Measurements from ENCODE around the gene LYPLAL1. TPM values are rescaled to one million over a fixed set of nuclear protein-coding genes. Genes with fewer than 3 reads are reported as not detected.

The LYPLAL1 gene
- total and polyA plus RNA-seq, 2 of the 13 experiments (the other 11 are each of a cell fraction or from before 2014, with no cell fraction given), result 17.0 to 31.6 TPM

DNA sequence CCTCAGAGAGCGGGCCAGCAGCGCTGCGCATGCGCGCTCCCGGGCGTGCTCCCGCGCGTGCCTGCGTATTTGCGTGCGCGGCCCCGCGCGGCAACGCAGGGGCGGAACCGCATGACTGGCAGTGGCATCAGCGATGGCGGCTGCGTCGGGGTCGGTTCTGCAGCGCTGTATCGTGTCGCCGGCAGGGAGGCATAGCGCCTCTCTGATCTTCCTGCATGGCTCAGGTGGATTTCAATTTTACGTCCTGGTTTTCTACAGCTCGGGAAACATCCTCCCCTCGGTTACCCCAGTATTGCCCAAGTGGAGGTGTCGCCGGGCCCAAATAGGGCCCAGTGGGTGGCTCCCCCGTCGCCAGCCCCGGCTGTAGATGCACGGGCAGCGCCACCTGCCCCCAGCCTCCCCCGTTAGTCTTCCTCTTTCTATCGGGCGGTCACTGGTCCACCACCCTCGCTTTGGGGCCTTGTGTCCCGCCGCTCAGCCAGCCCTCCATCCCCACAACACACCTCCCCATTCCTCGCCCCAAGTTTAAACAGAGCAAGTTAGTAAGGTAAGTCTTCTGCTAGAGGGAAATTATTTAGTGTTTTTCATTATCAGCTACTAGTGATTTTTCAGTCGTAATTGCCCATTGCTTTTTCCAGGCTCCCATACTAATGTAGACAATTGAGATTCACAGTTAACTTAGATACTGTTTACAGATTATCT, at the start of gene LYPLAL1 (continued):
- TF ChIP-seq, protein P1, sequence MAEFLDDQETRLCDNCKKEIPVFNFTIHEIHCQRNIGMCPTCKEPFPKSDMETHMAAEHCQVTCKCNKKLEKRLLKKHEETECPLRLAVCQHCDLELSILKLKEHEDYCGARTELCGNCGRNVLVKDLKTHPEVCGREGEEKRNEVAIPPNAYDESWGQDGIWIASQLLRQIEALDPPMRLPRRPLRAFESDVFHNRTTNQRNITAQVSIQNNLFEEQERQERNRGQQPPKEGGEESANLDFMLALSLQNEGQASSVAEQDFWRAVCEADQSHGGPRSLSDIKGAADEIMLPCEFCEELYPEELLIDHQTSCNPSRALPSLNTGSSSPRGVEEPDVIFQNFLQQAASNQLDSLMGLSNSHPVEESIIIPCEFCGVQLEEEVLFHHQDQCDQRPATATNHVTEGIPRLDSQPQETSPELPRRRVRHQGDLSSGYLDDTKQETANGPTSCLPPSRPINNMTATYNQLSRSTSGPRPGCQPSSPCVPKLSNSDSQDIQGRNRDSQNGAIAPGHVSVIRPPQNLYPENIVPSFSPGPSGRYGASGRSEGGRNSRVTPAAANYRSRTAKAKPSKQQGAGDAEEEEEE (CRISPR knock-in tag; IDR thresholded peaks at IDR 0.05; ENCODE audit: borderline replicate concordance), result no peak
- TF ChIP-seq ZFYVE20 (CRISPR knock-in tag; IDR thresholded peaks at IDR 0.05; ENCODE audit: borderline replicate concordance, low read depth) (no peak), ZNF792 (CRISPR knock-in tag; IDR thresholded peaks at IDR 0.05) (peak; percentile 83; the same call in 1 of the 2 replicates), NFYB (CRISPR knock-in tag; IDR thresholded peaks at IDR 0.05) (peak; percentile 30; the same call in 1 of the 2 replicates), PHF21A (CRISPR knock-in tag; IDR thresholded peaks at IDR 0.05) (peak; percentile 67; the same call in 1 of the 2 replicates), ZNF577 (CRISPR knock-in tag; IDR thresholded peaks at IDR 0.05; ENCODE audit: borderline replicate concordance, low read depth) (peak; percentile 57; the same call in 1 of the 2 replicates), TBP (CRISPR knock-in tag; IDR thresholded peaks at IDR 0.05) (0 out of 2 replicates have a peak, but pooled peaks have one; percentile 31), NRL (CRISPR knock-in tag; IDR thresholded peaks at IDR 0.05; ENCODE audit: borderline replicate concordance) (no peak; the same call in 1 of the 2 replicates), ZNF251 (CRISPR knock-in tag; IDR thresholded peaks at IDR 0.05) (no peak), ZNF614 (CRISPR knock-in tag; IDR thresholded peaks at IDR 0.05; ENCODE audit: borderline replicate concordance) (no peak), PCBP1 (IDR thresholded peaks at IDR 0.05; ENCODE audit: borderline replicate concordance, low read depth, low read length) (no peak), SP5 (CRISPR knock-in tag; IDR thresholded peaks at IDR 0.05; ENCODE audit: borderline replicate concordance, low read depth) (peak; percentile 45; the same call in 1 of the 2 replicates), DPF2 (CRISPR knock-in tag; IDR thresholded peaks at IDR 0.05; ENCODE audit: borderline replicate concordance, low read depth) (no peak)
- TF ChIP-seq, protein P2, sequence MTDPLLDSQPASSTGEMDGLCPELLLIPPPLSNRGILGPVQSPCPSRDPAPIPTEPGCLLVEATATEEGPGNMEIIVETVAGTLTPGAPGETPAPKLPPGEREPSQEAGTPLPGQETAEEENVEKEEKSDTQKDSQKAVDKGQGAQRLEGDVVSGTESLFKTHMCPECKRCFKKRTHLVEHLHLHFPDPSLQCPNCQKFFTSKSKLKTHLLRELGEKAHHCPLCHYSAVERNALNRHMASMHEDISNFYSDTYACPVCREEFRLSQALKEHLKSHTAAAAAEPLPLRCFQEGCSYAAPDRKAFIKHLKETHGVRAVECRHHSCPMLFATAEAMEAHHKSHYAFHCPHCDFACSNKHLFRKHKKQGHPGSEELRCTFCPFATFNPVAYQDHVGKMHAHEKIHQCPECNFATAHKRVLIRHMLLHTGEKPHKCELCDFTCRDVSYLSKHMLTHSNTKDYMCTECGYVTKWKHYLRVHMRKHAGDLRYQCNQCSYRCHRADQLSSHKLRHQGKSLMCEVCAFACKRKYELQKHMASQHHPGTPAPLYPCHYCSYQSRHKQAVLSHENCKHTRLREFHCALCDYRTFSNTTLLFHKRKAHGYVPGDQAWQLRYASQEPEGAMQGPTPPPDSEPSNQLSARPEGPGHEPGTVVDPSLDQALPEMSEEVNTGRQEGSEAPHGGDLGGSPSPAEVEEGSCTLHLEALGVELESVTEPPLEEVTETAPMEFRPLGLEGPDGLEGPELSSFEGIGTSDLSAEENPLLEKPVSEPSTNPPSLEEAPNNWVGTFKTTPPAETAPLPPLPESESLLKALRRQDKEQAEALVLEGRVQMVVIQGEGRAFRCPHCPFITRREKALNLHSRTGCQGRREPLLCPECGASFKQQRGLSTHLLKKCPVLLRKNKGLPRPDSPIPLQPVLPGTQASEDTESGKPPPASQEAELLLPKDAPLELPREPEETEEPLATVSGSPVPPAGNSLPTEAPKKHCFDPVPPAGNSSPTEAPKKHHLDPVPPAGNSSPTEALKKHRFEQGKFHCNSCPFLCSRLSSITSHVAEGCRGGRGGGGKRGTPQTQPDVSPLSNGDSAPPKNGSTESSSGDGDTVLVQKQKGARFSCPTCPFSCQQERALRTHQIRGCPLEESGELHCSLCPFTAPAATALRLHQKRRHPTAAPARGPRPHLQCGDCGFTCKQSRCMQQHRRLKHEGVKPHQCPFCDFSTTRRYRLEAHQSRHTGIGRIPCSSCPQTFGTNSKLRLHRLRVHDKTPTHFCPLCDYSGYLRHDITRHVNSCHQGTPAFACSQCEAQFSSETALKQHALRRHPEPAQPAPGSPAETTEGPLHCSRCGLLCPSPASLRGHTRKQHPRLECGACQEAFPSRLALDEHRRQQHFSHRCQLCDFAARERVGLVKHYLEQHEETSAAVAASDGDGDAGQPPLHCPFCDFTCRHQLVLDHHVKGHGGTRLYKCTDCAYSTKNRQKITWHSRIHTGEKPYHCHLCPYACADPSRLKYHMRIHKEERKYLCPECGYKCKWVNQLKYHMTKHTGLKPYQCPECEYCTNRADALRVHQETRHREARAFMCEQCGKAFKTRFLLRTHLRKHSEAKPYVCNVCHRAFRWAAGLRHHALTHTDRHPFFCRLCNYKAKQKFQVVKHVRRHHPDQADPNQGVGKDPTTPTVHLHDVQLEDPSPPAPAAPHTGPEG (CRISPR knock-in tag; IDR thresholded peaks at IDR 0.05), result peak; percentile 69; the same call in 1 of the 2 replicates
- TF ChIP-seq, protein P3, sequence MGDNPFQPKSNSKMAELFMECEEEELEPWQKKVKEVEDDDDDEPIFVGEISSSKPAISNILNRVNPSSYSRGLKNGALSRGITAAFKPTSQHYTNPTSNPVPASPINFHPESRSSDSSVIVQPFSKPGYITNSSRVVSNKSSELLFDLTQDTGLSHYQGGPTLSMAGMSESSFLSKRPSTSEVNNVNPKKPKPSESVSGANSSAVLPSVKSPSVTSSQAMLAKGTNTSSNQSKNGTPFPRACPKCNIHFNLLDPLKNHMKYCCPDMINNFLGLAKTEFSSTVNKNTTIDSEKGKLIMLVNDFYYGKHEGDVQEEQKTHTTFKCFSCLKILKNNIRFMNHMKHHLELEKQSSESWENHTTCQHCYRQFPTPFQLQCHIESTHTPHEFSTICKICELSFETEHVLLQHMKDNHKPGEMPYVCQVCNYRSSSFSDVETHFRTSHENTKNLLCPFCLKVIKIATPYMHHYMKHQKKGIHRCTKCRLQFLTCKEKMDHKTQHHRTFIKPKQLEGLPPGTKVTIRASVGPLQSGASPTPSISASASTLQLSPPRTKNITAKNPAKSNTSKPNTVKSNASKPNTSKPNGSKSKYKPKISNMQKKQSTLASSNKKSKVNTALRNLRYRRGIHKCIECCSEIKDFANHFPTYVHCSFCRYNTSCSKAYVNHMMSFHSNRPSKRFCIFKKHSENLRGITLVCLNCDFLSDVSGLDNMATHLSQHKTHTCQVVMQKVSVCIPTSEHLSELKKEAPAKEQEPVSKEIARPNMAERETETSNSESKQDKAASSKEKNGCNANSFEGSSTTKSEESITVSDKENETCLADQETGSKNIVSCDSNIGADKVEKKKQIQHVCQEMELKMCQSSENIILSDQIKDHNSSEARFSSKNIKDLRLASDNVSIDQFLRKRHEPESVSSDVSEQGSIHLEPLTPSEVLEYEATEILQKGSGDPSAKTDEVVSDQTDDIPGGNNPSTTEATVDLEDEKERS (CRISPR knock-in tag; IDR thresholded peaks at IDR 0.05), result no peak
- TF ChIP-seq, protein P4, sequence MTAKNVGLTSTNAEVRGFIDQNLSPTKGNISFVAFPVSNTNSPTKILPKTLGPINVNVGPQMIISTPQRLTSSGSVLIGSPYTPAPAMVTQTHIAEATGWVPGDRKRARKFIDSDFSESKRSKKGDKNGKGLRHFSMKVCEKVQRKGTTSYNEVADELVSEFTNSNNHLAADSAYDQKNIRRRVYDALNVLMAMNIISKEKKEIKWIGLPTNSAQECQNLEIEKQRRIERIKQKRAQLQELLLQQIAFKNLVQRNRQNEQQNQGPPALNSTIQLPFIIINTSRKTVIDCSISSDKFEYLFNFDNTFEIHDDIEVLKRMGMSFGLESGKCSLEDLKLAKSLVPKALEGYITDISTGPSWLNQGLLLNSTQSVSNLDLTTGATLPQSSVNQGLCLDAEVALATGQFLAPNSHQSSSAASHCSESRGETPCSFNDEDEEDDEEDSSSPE (CRISPR knock-in tag; IDR thresholded peaks at IDR 0.05), result no peak
